Measurements from ENCODE around the gene RAB30.

Gene RAB30

GRCh38 chr11:83057721-83058120 is 14.0 kb downstream of the RAB30 start:
- no peak for TF ChIP-seq CTCF (IDR thresholded peaks at IDR 0.05; ENCODE audit: low read depth, low read length)

GRCh38 chr11:83056611-83057010 is 15.1 kb downstream of the RAB30 start:
- Histone ChIP-seq H3K27me3 (no peaks in the 10 kb centered on the region), H3K9me3 (no peaks in the 10 kb centered on the region), H3K4me3 (ENCODE audit: low read depth, low read length) (no peak overlapping the region), H3K4me1 (peaks cover 22% of the 10 kb centered on the region), H3K36me3 (0 out of 2 replicates have a peak, but pooled peaks cover 4% of the 10 kb centered on the region)
- TF ChIP-seq CTCF (IDR thresholded peaks at IDR 0.05; ENCODE audit: low read depth, low read length) = no peak
- DNase-seq = no peak

More at GRCh38 chr11:83057721-83058120, 14.0 kb downstream of the RAB30 start:
- Histone ChIP-seq H3K4me1 (peaks cover 13% of the 10 kb centered on the region), H3K27me3 (no peaks in the 10 kb centered on the region), H3K4me3 (ENCODE audit: low read depth, low read length) (no peak overlapping the region), H3K36me3 (0 out of 2 replicates have a peak, but pooled peaks cover 4% of the 10 kb centered on the region), H3K9me3 (no peaks in the 10 kb centered on the region)
- no peak for DNase-seq

DNA sequence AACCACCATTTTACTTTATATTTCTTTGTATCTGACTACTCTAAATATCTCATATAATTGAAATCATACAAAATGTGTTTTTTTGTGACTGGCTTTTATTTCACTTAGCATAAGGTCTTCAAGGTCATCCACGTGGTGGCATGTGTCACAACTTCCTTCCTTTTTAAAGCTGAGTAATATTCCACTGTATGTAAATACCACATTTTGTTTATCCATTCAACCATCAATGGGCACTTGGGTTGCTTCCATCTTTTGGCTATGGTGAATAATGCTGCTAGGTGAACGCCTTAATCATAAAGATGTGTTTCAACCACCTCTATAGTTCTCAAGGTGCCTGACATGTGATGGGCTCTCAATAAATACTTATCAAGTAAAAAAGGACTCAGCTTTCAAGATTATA is 15.5 kb downstream of the RAB30 start:
- no peaks in the 10 kb centered on the region for H3K27me3 ChIP-seq
- no peak overlapping the region for H3K4me3 ChIP-seq (ENCODE audit: low read depth, low read length)
- H3K4me1 ChIP-seq = peaks cover 22% of the 10 kb centered on the region
- no peak for DNase-seq
- TF ChIP-seq CTCF (IDR thresholded peaks at IDR 0.05; ENCODE audit: low read depth, low read length) = no peak
- no peaks in the 10 kb centered on the region for H3K9me3 ChIP-seq
- 0 out of 2 replicates have a peak, but pooled peaks cover 4% of the 10 kb centered on the region for H3K36me3 ChIP-seq

- Histone ChIP-seq H3K36me3 (0 out of 2 replicates have a peak, but pooled peaks cover 4% of the 10 kb centered on the region), H3K4me1 (peaks cover 22% of the 10 kb centered on the region), H3K4me3 (ENCODE audit: low read depth, low read length) (no peak overlapping the region), H3K9me3 (no peaks in the 10 kb centered on the region), H3K27me3 (no peaks in the 10 kb centered on the region)
- no peak for DNase-seq
- TF ChIP-seq CTCF (IDR thresholded peaks at IDR 0.05; ENCODE audit: low read depth, low read length) = no peak
Observed at GRCh38 chr11:83054904-83055380, 16.8 kb downstream of the RAB30 start.

DNA sequence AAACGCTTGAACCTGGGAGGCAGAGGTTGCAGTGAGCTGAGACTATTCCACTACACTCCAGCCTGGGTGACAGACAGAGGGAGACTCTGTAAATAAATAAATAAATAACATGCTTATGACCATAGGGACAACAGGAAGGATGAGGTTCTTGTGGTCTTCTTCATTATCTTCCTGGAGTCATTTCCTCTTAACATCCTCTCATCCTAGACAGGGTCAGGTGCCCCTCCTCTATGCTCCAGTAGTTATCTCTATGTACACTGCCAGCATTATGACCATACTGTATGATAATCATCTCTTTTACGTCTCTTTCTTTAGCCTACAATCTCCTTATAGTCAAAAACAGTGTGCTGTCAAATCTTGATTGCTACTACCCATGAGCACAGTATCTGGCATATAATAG is 17.7 kb downstream of the RAB30 start:
- Histone ChIP-seq H3K27me3 (no peaks in the 10 kb centered on the region), H3K4me3 (ENCODE audit: low read depth, low read length) (no peak overlapping the region), H3K4me1 (peaks cover 22% of the 10 kb centered on the region), H3K36me3 (0 out of 2 replicates have a peak, but pooled peaks cover 4% of the 10 kb centered on the region), H3K9me3 (no peaks in the 10 kb centered on the region)
- DNase-seq = no peak
- TF ChIP-seq CTCF (IDR thresholded peaks at IDR 0.05; ENCODE audit: low read depth, low read length) = no peak

GRCh38 chr11:83051760-83052671 is 19.7 kb downstream of the RAB30 start:
- no peaks in the 10 kb centered on the region for H3K9me3 ChIP-seq
- DNase-seq = peak; percentile 60
- H3K27me3 ChIP-seq = no peaks in the 10 kb centered on the region
- TF ChIP-seq CTCF (IDR thresholded peaks at IDR 0.05; ENCODE audit: low read depth, low read length) = no peak
- H3K36me3 ChIP-seq = 0 out of 2 replicates have a peak, but pooled peaks cover 4% of the 10 kb centered on the region
- no peak overlapping the region for H3K4me3 ChIP-seq (ENCODE audit: low read depth, low read length)
- peaks cover 22% of the 10 kb centered on the region for H3K4me1 ChIP-seq
